Body of pancreas (tissue), 4 donors: Measurements from ENCODE around the gene SCRN2. TPM values are rescaled to one million over a fixed set of nuclear protein-coding genes. Genes with fewer than 3 reads are reported as not detected.

Source experiments
- ATAC-seq: fragments of 150-250 bp; one replicate; pipeline ENCODE4 v1.9.1; 2016
- DNase-seq, 4 donors: peaks; one replicate each; pipeline ENCODE4 v3.0.0-alpha.2; 2019
- H3K27ac ChIP-seq, 4 donors: fragments of 200-600 bp; sonication (generic); 1 replicate in 3 of 4; 2 replicates in 1 of 4; pipeline versions ENCODE4 v1.5.1 to v1.6.1; 2016 to 2019; ENCODE audit warnings: mild to moderate bottlenecking in 1 of 4, mixed read lengths in 1 of 4, moderate library complexity in 1 of 4
- H3K27me3 ChIP-seq, 2 donors: fragments of 200-600 bp; sonication (generic); one replicate each; pipeline ENCODE4 v1.6.0; 2016; ENCODE audit warnings: mild to moderate bottlenecking in 1 of 2
- H3K36me3 ChIP-seq, 2 donors: fragments of 200-600 bp; sonication (generic); replicated peaks in 1 of 2; 2 replicates each; pipeline ENCODE4 v1.5.1; 2016; ENCODE audit warnings: low read depth in 2 of 2; ENCODE audit not compliant: insufficient read depth in 1 of 2
- H3K4me1 ChIP-seq: fragments of 200-600 bp; sonication (generic); one replicate; pipeline ENCODE4 v1.6.0; 2016
- H3K4me3 ChIP-seq, 2 donors: fragments of 200-600 bp; sonication (generic); 1 replicate in 1 of 2; 2 replicates in 1 of 2; pipeline ENCODE4 v1.5.1; 2016 to 2019
- H3K9me3 ChIP-seq, 3 donors: fragments of 200-600 bp; sonication (generic); 1 replicate in 2 of 3; 2 replicates in 1 of 3; pipeline ENCODE4 v1.5.1; 2016
- CTCF ChIP-seq, 7 experiments: fragments of 450-650 bp in 4 of 7; fragments of 200-600 bp in 3 of 7; sonication (generic) in 3 of 7; IDR thresholded peaks; one replicate each; pipeline ENCODE4 v1.5.1; 2016 to 2019; ENCODE audit warnings: antibody characterized with exemption in 7 of 7
- POLR2A ChIP-seq, 3 donors: fragments of 450-650 bp; IDR thresholded peaks; one replicate each; pipeline ENCODE4 v1.6.1; 2016; ENCODE audit warnings: antibody characterized with exemption in 3 of 3, mild to moderate bottlenecking in 2 of 3
- WGBS, 2 donors: methylation state at CpG; one replicate each; pipeline ENCODE4 v1.1.5; 2017; 5-methylcytosine and 5-hydroxymethylcytosine counted together
- intact Hi-C: fragments of 100-400 bp; cut with DNase I; formaldehyde crosslinking; loops from one replicate; pipeline ENCODE4 v1.15.1; 2023
- total RNA-seq, 2 donors: library from RNA; depleted of rRNA; stranded (reverse); fragments of >200 nt; gene quantifications; one replicate each; pipeline ENCODE4 v1.1.0, GENCODE V29; 2016

Gene SCRN2
- total RNA-seq, 2 donors from 2014 or later: 37.2 to 45.7 TPM

GRCh38 chr17:47839071-47839470 lies 2.0 kb downstream of the SCRN2 start:
- 83 to 88% methylated on average over 4 to 5 of the region's 5 CpGs for WGBS, 2 donors
- no peak for DNase-seq
- no peak overlapping the region for H3K4me3 ChIP-seq
- peaks cover 35% of the 10 kb centered on the region for H3K4me1 ChIP-seq
- no peak for TF ChIP-seq POLR2A (IDR thresholded peaks at IDR 0.05)
- no peak for TF ChIP-seq CTCF (IDR thresholded peaks at IDR 0.05)
- no peak overlapping the region for H3K27ac ChIP-seq
- ATAC-seq: no peak
- H3K27me3 ChIP-seq: no peaks in the 10 kb centered on the region
- H3K36me3 ChIP-seq: peaks cover 0 to 2% of the 10 kb centered on the region in 2 donors
- intact Hi-C loops: loop anchor here (10.0 kb wide), 1 partner anchor 176 kb away; no protein-coding TSS in a partner anchor
- no peaks in the 10 kb centered on the region for H3K9me3 ChIP-seq

GRCh38 chr17:47838636-47839035 lies 2.4 kb downstream of the SCRN2 start:
- Histone ChIP-seq H3K4me3 (no peak overlapping the region), H3K36me3 (peaks cover 0 to 2% of the 10 kb centered on the region in 2 donors), H3K4me1 (peaks cover 35% of the 10 kb centered on the region), H3K27me3 (no peaks in the 10 kb centered on the region), H3K27ac (no peak overlapping the region), H3K9me3 (no peaks in the 10 kb centered on the region)
- DNase-seq (no peak), ATAC-seq (no peak)
- WGBS, 2 donors: 87 to 90% methylated on average over 7 to 11 of the region's 13 CpGs
- intact Hi-C loops: loop anchor here (10.0 kb wide), 1 partner anchor 176 kb away; no protein-coding TSS in a partner anchor
- TF ChIP-seq POLR2A (IDR thresholded peaks at IDR 0.05) (no peak), CTCF (IDR thresholded peaks at IDR 0.05) (no peak)

- H3K4me1 ChIP-seq: peaks cover 24% of the 10 kb centered on the region
- DNase-seq (no peak), ATAC-seq (no peak)
- no peak overlapping the region for H3K4me3 ChIP-seq
- no peak overlapping the region for H3K27ac ChIP-seq
- WGBS, 2 donors: 58 to 83% methylated on average over 4 to 13 of the region's 13 CpGs
- intact Hi-C loops: loop anchor here (10.0 kb wide), 1 partner anchor 177 kb away; no protein-coding TSS in a partner anchor
- TF ChIP-seq CTCF (IDR thresholded peaks at IDR 0.05): no peak
- no peak for TF ChIP-seq POLR2A (IDR thresholded peaks at IDR 0.05)
- peaks cover 0 to 2% of the 10 kb centered on the region in 2 donors for H3K36me3 ChIP-seq
- no peaks in the 10 kb centered on the region for H3K9me3 ChIP-seq
- H3K27me3 ChIP-seq: no peaks in the 10 kb centered on the region
Observed at GRCh38 chr17:47837401-47838039, 3.6 kb downstream of the SCRN2 start.

GRCh38 chr17:47836601-47837000 lies 4.5 kb downstream of the SCRN2 start:
- Histone ChIP-seq H3K9me3 (no peaks in the 10 kb centered on the region), H3K4me1 (peaks cover 24% of the 10 kb centered on the region), H3K36me3 (peaks cover 0 to 2% of the 10 kb centered on the region in 2 donors), H3K27me3 (no peaks in the 10 kb centered on the region), H3K27ac (no peak overlapping the region), H3K4me3 (no peak overlapping the region)
- TF ChIP-seq POLR2A (IDR thresholded peaks at IDR 0.05) (no peak), CTCF (IDR thresholded peaks at IDR 0.05) (no peak)
- DNase-seq: no peak
- ATAC-seq: no peak
- 75 to 100% methylated on average over 1 to 6 of the region's 6 CpGs for WGBS, 2 donors
- intact Hi-C loops: loop anchor here (10.0 kb wide), 1 partner anchor 178 kb away; no protein-coding TSS in a partner anchor

GRCh38 chr17:47834756-47835155 lies 6.3 kb downstream of the SCRN2 start:
- H3K4me1 ChIP-seq: peaks cover 23% of the 10 kb centered on the region
- H3K4me3 ChIP-seq: no peak overlapping the region
- WGBS, 2 donors: 59 to 66% methylated on average over 5 of the region's 5 CpGs
- no peak overlapping the region for H3K27ac ChIP-seq
- no peaks in the 10 kb centered on the region for H3K27me3 ChIP-seq
- no peak for TF ChIP-seq CTCF (IDR thresholded peaks at IDR 0.05)
- TF ChIP-seq POLR2A (IDR thresholded peaks at IDR 0.05): no peak
- H3K36me3 ChIP-seq: peaks cover 0 to 2% of the 10 kb centered on the region in 2 donors
- no peak for DNase-seq
- no peaks in the 10 kb centered on the region for H3K9me3 ChIP-seq
- ATAC-seq: no peak
- intact Hi-C loops: loop anchor here (10.0 kb wide), 1 partner anchor 180 kb away; no protein-coding TSS in a partner anchor
